Gastroesophageal sphincter (tissue), 2 donors: ENCODE results near the gene HSPBP1.

Source experiments
- EP300 ChIP-seq: sonication (generic); formaldehyde crosslinking; IDR thresholded peaks from one replicate; pipeline ENCODE4 v1.6.1; 2017; ENCODE audit warnings: antibody characterized with exemption, mild to moderate bottlenecking
- POLR2A ChIP-seq, 2 donors: fragments of 450-650 bp; IDR thresholded peaks; one replicate each; pipeline ENCODE4 v1.6.1; 2017; ENCODE audit warnings: antibody characterized with exemption in 2 of 2, mild to moderate bottlenecking in 2 of 2, moderate library complexity in 1 of 2

GRCh38 chr19:55287361-55288079, 7.6 kb upstream of the HSPBP1 start:
- TF ChIP-seq EP300, result no peak
- TF ChIP-seq POLR2A (IDR thresholded peaks at IDR 0.05), result no peak
